ENCODE measurements around the gene CDKAL1. TPM values are rescaled to one million over a fixed set of nuclear protein-coding genes. Genes with fewer than 3 reads are reported as not detected.
"Not testable (repeated sequence)": the region's sequence is repeated elsewhere in the genome, so short reads cannot be mapped to it uniquely, and the experiment has no call there.

Gene CDKAL1
- polyA plus RNA-seq, 1 donor: 25.5 TPM

DNA sequence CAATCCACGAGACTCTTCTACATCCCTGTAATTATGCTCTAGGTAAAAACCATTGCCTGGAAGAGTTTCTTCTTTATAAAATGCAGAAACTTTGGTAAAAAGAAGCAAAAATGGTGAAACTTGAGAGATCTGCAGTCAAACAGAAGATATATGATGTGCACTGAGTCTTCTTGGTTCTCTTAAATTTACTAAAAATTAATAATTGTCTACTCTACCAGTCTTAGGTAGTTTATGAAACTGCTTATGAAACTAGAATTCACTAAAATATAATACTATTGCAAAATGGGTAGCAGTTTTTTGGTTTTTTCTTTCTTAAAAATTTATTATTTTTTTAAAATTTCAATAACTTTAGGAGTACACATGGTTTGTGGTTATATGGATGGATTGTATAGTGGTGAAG lies 540.2 kb downstream of the CDKAL1 start:
- DNase-seq: no peak

DNA sequence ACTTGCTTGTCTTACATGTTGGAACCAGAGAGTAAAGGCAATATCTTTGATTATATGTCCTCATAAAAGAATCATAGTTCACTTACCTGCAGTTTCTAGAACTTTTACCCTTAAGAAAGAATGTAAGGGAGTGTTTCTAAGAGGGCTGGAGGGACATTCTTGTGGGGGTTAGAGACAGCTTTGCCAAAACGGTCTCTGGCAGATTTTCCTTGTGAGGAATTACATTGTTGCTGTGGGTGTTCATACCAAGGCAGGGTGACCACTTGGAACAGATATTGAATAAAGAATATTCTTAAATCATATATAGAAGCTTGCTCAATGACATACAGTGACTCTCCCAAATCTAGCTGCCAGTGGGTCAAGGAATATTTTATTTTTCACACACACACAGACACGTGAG lies 541.7 kb downstream of the CDKAL1 start:
- no peak for DNase-seq

DNA sequence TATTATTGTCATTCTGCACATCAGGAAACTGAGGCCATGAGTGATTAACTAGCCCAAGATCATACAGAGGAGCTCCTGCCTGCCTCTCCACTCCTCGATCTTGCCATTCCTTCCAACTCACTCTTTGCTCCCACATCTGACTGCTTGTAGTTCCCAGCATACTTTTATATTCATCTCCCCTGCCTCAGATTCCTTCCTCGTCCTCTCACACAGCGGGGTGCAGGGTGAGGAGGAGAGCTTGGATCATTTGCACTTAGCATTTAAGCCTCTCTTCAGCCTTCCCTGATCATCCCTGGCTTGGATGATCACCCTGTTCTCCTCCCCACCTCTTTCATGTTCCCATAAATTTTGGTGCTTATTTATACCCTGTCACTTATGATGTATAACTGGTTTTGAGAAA lies 544.2 kb downstream of the CDKAL1 start:
- DNase-seq: no peak

DNA sequence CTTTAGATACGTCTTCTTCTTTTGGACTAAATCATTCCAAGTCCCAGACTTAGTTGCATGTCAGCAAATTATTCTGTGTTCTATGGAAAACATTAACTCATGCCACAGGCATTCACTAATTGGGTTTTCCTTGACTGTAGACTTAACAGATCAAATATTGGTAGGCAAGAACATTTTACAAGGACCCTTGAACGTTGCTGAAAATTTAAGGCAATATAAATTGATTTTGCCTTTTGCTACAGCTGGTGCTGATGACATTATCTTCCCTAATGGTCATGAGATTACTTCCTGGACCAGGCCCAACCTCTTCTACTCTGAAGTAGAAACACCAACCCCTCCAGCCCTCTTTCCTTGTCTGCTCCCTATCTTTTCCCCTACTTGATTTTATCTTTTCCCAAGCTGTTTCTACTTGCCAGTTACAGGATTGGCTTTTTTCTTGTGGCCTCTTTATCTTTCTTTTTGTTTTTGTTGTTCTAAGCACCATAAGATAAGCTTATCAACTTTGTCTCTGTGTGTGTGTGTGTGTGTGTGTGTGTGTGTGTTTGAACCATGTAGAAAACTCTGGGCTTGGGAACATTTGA lies 545.3 kb downstream of the CDKAL1 start:
- no peak for DNase-seq

DNA sequence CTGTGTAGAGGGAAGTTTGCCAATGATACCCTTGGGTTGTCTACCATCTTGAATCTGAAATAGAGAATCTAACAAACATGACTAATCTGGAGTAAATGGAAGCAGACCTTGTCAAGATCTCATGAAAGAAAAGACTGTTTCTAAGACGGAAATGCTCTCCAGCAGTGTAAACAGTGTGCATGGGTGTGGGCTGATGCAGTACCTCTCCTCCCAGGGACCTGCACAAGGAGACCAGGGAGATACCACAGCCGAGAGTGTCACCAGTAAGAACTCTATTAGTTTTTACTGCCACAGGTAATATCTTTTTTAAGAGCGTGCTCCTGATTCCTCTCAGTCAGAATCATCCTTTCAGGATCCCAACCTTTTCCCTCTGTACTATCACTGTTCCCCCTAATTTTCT lies 546.0 kb downstream of the CDKAL1 start:
- no peak for DNase-seq

DNA sequence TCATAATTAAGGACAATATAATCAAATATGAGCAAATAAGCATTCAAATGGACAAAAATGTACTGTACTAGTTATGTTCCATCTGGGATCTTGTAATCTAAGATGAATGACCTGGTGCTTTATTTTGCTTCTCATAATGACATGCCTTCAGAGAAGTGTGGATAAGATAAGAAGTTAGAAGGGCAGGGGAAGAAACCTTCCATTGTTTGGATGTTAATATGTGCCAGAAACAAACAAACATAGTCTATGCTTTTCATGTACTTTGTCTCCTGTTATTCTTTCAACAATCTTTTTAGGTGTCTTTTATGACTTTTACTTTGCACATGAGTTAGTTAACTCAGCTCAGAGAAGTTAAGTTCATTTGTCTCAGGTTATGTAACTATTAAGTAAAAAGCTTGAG lies 547.8 kb downstream of the CDKAL1 start:
- DNase-seq: no peak

DNA sequence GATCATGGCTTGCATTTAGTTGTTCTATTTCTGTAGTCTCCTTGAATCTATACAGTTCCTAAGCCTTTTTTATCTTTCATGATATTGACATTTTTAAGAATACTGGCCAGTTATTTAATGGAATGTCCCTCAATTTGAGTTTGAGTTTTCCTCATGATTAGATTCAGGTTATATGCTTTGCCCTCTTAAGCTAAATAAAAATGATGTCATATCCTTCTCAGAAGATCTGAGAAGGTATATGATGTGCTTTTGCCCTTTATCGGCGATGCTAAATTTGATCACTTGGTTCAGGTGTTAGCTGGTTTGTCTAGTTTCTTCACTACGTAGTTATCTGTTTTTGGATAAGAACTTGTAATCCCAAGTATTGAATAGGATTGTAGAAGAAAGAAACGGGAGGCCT lies 549.5 kb downstream of the CDKAL1 start:
- DNase-seq: no peak

DNA sequence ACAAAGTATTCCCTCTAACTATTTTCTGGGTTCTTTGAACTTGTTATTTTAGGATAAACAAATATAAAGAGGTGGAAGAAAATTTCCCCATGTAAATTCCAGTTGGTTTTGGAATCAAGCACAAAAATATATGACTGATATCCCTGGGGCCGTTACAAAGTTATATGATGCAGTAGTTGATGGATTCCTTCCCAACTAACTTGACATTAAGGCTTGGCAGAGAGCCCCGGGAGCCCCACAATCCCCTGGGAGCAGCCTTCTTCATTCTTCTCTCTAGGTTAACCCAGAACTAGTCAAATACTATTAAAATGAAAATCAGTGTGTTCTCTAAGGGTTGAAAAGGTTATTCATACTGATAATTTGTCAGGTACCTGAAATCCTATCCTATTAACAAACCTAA lies 550.4 kb downstream of the CDKAL1 start:
- no peak for DNase-seq

DNA sequence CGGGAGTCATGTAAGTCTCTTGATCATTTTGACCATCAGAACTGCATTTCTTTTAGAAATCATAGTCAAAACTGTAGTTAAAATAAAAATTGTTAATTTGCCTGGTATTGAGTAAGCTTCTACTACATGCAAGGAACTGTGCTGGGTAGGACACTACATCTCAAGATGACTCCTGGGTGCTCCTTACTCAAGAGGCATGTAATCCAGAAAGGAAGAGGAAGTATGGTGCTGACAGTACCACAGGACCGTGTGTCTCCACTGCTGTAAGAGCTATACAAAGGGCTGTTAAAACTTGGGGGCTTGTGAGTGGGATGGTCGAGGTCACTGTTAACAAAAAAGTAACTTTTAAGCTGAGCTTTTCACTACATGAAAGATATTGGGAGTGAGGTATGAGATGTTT lies 551.0 kb downstream of the CDKAL1 start:
- no peak for DNase-seq

DNA sequence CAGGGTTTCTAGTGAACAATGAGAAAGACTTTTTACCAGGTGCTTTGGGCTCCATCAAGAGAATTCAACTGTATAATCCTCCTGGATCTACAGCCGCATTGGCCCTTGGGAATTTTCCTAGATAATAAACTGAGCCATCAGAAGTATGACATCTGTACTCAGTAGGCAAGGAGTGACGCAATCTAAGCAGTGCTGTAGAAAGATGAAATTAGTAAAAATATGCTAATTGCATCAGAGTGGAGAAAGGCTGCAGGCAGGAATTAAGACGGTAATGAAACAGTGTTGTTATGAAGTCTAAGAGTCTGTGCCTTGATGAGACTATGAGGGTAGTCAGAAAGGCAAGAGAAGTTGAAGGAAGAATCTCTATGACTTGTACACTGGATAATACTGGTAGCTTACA lies 551.4 kb downstream of the CDKAL1 start:
- DNase-seq: no peak

DNA sequence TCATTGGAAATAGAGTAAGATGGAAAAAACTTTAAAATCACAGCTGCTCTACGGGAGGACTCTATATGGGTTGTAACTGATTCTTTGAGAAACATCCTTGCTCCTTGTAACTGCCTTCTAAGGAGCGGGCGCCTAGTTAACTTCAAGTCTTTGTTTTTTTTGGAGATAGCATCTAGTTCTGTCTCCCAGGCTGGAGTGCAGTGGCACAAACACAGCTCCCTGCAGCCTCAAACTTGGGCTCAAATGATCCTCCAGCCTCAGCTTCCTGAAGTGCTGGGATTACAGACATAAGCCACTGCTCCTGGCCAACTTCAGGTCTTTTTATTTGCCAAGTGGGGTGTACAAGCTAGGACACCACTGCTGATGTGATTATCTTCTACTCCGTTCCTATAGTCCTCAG lies 552.9 kb downstream of the CDKAL1 start:
- no peak for DNase-seq

DNA sequence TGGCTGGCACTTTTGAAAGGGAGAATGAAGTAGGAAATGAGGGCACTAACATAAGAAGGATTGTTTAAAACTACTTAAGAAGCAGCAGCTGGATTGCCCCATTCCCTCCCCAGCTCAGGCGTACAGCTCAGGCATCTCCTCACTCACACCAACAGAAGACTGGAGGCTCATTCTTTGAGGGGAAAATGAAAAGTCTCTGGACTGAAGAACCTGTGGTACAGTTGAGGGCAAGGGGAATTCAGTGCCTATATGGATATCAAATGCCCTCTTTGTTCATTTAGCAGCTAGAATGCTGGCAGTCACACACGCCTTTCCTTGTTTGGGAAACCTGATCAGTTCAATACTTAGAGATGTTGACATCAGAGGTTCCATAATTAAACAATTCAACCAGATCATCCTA lies 557.2 kb downstream of the CDKAL1 start:
- no peak for DNase-seq

DNA sequence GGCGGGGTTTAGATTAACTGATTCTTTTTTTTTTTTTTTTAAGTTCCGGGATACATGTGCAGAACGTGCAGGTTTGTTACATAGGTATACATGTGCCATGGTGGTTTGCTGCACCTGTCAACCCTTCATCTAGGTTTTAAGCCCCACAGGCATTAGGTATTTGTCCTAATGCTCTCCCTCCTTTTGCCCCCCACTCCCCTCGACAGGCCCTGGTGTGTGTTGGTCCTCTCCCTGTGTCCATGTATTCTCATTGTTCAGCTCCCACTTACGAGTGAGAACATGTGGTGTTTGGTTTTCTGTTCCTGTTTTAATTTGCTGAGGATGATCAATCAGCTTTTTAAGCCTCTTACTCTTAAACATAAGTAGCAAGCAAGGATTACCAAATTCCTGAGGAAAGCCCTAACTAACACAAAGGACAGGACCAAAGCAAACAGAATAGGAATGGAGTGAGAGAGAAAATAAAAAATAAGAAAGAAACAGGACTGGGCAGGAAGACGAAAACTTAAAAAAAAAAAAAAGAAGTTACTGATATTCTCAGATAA lies 558.0 kb downstream of the CDKAL1 start:
- DNase-seq: not testable (repeated sequence)

DNA sequence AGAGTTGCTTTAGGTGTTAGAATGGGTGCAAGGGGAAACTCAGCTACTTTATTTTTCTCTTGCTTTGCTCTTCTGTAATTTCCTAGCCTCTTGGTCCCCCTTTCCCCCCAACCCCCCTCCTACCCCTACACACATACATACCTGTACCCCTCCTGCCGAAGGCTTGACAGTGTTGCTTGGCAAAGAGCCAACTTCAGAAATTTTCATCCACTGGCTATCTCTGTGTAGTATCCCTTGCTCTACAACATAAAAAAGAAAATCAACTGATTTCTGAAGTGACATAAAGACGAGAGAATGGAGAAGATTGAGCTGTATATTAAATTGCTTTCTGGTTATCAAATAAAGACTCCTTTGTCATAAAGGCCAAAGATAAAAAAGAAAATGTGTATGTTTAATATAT lies 561.2 kb downstream of the CDKAL1 start:
- no peak for DNase-seq

DNA sequence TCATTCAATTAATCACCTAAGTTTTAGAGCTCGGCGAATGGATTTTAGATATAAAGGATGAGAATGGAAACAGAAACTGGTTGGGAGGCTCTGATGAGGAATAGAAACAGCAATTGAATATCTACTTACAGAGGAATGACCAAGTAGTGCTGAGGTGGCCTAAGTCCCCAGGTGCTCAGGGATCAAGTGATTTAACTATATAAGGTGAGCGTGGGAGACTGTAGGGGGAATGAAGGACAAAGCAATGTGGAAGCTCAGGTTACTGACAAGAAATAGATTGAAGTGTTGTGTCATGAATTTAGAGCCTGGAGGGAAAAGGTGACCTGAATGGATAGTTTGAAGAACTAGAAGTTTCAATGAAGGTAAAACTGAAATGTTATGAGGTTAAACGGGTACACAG lies 563.9 kb downstream of the CDKAL1 start:
- DNase-seq: no peak

DNA sequence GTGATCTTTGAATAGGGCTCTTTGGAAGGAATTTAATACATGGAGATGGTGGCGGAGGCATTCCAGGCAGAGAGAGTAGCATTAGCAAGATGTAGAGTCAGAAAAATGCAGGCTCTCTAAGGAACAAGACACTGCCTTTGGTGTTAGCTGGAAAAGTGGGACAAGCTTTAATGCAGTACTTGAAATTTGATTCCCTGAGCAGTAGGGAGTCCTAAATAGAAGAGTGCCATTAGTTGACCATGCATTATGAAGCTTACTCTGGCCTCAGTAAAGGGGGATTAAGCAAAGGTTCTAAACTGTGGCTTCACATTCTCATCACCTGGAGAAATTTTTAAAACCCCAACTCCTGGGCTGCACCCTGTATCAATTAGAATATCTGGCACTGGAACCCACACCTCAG lies 564.5 kb downstream of the CDKAL1 start:
- DNase-seq: no peak

DNA sequence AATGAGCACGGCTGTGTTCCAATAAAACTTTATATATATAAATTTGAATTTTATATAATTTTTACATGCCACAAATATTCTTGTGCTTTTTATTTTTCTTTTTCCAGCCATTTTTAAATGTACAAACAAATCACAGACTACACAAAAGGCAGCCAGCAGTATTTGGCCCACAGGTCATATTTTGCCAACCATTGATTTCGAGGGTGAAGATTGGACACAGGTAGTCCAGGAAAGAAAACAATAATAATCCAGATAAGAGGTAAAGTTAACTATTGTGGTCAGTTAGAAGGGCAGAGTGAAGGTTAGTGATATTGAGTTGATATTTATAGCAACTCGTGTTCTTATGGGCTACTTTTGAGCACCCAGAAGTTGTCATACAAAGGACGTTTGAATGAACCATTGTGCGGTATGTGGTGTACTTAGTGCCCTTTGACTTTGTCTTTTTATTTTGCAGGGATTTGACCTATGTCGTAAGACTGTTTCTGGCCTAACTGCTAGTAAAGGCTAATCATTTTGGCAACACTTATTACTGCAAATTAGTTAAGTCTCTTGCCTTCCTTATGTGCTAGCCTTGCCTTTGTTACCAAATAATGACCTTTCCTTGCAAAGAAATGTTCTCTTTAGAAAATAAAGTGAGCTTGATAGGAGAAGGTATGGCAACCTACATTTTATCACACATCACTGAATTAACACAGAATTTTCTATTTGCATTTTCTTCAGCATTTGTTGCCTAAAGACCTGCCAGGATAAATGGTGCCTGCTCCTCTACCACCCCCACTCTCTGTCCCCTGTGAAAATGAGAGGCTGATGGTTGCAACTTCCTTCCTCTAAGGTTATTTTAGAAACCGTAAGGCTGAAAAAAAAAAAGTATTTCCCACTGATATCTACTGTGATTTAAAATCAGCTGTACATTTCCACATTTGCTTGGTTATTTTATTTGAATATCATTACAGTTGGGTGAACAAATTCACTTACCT lies 565.4 kb downstream of the CDKAL1 start:
- DNase-seq: no peak

DNA sequence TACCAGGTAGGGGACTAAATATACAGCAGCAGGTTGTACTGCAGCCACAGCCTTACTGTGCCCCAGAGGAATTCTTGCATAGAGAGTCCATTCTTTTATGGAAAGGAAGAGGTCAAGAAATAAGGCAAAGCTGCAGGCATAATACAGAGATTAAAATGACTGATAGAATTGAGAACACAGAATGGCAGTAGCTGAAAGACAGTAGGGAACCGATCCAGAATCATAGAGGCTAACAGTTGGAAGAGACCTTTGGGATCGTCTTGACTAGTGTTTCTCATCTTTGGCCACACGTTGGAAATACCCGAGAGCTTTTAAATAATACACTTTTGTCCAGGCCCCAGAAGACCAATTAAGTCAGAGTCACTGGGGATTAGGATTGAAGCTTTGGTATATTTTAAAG lies 566.7 kb downstream of the CDKAL1 start:
- DNase-seq: no peak

DNA sequence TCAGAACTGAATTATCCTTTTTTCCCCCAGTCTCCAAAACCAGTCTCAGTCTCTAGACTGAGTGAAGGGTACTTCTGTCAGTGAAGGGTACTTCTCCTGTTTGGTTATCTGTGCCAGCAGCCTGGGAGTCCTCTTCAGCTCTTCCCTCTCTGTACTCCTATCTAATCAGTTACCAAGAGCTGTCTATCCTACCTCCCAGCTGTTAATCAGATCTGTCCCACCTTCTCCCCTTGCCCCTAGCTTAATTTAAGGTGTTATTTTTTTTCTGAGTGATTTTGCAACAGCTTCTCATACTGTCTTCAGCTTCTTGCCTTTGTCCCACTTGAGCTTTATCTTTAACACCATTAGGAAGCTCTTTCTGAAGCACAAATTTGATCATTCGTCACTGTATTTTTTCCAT lies 567.4 kb downstream of the CDKAL1 start:
- no peak for DNase-seq

DNA sequence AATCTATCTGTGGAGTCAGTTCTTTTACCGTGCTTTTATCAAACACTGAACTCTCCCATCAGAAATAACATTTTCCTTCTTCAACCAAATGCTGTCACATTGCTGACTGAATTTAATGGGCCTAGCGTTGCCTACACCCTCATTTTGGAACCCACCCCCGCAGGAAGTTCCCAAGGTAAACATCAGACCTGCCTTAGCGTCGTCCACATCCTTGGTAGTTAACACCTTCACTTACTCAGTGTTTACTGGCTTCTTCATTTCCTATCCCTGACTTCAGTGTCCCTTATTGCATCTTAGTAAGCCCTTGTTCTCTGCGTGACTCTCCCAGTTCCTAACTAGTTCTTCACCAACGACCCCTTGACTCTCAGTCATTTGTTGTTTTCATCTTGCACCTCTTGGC lies 567.9 kb downstream of the CDKAL1 start:
- no peak for DNase-seq

DNA sequence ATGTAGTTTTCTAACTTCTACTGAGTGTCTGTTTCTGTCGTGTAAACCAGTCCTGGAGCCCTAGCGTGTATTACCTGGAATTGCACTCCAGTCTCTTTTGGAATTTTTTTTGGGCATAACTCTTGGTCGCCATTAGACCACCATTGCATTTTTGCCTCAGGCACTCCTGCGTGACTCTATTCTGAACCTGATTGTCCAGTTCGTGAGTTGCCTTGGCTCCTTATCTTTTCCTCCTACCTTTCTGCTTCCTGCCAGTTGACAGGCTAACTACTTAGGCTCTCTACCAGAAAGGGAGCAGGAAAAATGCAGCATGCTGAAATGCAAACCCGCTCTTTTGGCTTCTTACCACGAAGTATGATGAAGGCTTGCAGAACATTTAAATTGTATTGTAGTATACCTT lies 568.4 kb downstream of the CDKAL1 start:
- no peak for DNase-seq

DNA sequence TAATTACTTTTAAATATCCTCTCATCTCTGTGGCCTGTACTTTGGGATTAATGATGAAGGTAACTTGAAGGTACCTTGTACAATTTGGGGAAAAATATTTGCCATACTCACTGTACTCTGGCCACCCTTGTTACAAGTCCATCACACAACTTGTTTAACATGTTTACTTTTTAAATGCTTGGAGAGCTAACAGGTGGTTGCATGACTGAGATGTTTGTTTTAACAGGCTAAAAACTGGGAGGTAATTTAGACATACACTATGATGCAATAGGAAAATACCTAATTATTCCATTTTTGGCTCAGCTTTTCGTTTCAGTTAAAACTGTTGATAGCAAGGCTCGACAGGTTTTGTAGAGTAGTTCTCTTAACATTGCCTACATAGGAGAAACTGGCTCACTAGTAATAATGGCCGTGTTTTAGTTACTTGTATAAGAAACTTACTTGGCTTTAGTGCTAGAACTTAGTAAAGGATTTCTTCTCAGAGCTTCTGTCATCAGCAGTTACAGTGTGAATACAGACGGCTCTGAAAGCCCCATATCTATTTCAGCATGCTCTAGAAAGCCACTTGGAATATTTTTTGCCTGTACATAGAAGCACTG lies 569.5 kb downstream of the CDKAL1 start:
- no peak for DNase-seq

DNA sequence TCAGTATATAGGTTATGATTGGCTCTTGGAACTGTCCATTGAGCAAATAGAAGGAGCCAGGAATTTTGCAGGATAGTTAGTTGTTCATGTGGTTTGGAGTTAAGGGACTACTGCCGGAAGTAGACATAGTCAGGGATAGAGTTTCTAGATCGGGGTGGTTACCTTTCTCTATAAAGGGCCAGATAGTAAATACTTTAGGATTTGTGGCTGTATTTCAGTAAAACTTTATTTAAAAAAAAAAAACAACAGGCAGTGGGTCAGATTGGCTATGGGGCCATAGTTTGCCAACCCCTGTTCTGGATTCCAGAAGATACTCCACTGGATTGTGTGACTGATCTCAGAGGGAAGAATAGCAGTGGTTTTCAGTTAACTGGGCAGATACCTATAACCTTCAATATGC lies 570.0 kb downstream of the CDKAL1 start:
- DNase-seq: no peak

Measured in left kidney (tissue), 2 donors.